ENCODE data around the gene STAC2.

DNA sequence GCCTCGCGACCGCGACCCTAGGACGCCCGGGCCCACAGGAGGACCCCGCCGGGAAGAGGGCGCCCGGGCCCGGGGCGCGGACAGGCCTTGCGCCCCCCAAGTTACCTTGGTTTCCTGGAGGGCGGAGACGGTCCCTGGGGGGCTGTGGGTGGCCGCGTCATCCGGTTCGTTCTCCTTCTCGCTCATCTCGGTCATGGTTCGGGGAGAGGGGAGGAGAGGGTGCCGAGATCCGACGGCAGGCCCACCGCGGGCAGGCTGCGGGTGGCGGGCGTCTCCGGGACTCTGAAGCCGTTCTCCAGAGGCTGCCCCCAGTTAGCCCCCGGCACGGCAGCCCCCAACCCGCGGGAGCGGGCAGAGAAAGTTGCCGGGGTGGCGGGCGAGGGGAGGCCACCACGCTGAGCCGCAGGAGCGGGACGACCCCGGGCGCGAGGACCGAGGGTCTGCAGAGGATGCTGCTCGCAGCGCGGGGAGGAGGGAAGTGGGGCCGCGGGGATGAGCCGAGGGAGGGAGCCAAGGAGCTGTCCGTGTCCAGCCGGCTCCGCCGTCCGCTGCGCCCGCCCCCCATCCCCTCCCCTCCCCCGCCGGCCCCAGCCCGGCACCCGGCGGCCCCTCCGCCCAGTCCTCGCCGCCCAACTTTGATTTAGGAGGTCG, at the start of gene STAC2:
- no peak for TF ChIP-seq CTCF (conservative IDR thresholded peaks at IDR 0.05)
- no peak for TF ChIP-seq EZH2 (IDR thresholded peaks at IDR 0.05; ENCODE audit: low read depth)

All from PC-9 (cell line).